Activated CD4-positive, alpha-beta T cell treated with anti-CD3 and anti-CD28 coated beads, Interleukin-2, amount 10 ng/mL, durations not matched to agents 7 days and 5 days (primary cell): Measurements from ENCODE around the gene MXRA8. TPM values are rescaled to one million over a fixed set of nuclear protein-coding genes. Genes with fewer than 3 reads are reported as not detected.
"Not testable (repeated sequence)": the region's sequence is repeated elsewhere in the genome, so short reads cannot be mapped to it uniquely, and the experiment has no call there.

ENCODE experiments used
- CTCF ChIA-PET: fragments of 350-600 bp; sonication (Branson Sonifier 250); formaldehyde crosslinking; loops from one replicate; lab custom pipeline; 2021; ENCODE audit warnings: antibody characterized with exemption; lab: Charles Lee
- POLR2A ChIA-PET: fragments of 350-600 bp; sonication (Branson Sonifier 250); formaldehyde crosslinking; loops from one replicate; lab custom pipeline; 2021; ENCODE audit warnings: antibody characterized with exemption; lab: Charles Lee
- DNase-seq: peaks from one replicate; pipeline ENCODE4 v3.0.0-alpha.2; 2020
- H3K27ac Mint-ChIP-seq: one replicate; pipeline ENCODE4 v1.8.0; 2021; ENCODE audit warnings: mild to moderate bottlenecking, moderate library complexity, mixed read lengths
- H3K27me3 Mint-ChIP-seq: one replicate; pipeline ENCODE4 v1.8.0; 2021; ENCODE audit warnings: mixed read lengths
- H3K36me3 Mint-ChIP-seq: one replicate; pipeline ENCODE4 v1.8.0; 2021; ENCODE audit warnings: low read depth, mixed read lengths
- H3K4me1 Mint-ChIP-seq: one replicate; pipeline ENCODE4 v1.8.0; 2021; ENCODE audit warnings: mixed read lengths
- H3K4me3 Mint-ChIP-seq: one replicate; pipeline ENCODE4 v1.8.0; 2021; ENCODE audit warnings: mild to moderate bottlenecking, moderate library complexity, mixed read lengths
- H3K9me3 Mint-ChIP-seq: one replicate; pipeline ENCODE4 v1.8.0; 2021; ENCODE audit warnings: mixed read lengths
- total RNA-seq, 2 experiments: library from RNA; stranded (reverse); gene quantifications; one replicate each; pipeline ENCODE4 v1.2.3, GENCODE V29; 2021

MXRA8 gene
- total RNA-seq, 2 experiments from 2014 or later, result 0.15 to 0.30 TPM

- H3K36me3 Mint-ChIP-seq, result peaks cover 5% of the 10 kb centered on the region
- CTCF ChIA-PET, result no interaction called here
- DNase-seq, result peak; percentile 97
- H3K4me3 Mint-ChIP-seq, result peak within 1 kb of the TSS; percentile 85
- no peaks in the 10 kb centered on the region for H3K27me3 Mint-ChIP-seq
- H3K27ac Mint-ChIP-seq, result peak within 1 kb of the TSS; percentile 93
- peaks cover 27% of the 10 kb centered on the region for H3K4me1 Mint-ChIP-seq
- POLR2A ChIA-PET, result no interaction called here
- no peaks in the 10 kb centered on the region for H3K9me3 Mint-ChIP-seq
Observed at GRCh38 chr1:1324524-1325287, 33.6 kb downstream of the MXRA8 start, which contains the start of the genes CPTP and INTS11. Gene CPTP, plus strand, starts transcription at chr1:1324802. Its CDS starts 2,109 bp downstream, at chr1:1326911. Gene INTS11, minus strand, starts transcription at chr1:1324660. Its CDS starts 52 bp downstream, at chr1:1324608.

GRCh38 chr1:1324084-1324523, 34.3 kb downstream of the MXRA8 start:
- Mint-ChIP-seq H3K4me3 (peak overlapping the region; percentile 85), H3K27ac (peak overlapping the region; percentile 54), H3K36me3 (peaks cover 7% of the 10 kb centered on the region), H3K9me3 (no peaks in the 10 kb centered on the region), H3K27me3 (no peaks in the 10 kb centered on the region), H3K4me1 (peaks cover 27% of the 10 kb centered on the region)
- no peak for DNase-seq
- ChIA-PET CTCF (no interaction called here), POLR2A (no interaction called here)

GRCh38 chr1:1322952-1323351, 35.4 kb downstream of the MXRA8 start:
- H3K4me1 Mint-ChIP-seq, result peaks cover 27% of the 10 kb centered on the region
- ChIA-PET CTCF (interaction anchor here (0.5 kb wide), 1 partner anchor 57 kb away, joined by 5 read pairs; no protein-coding TSS in a partner anchor), POLR2A (no interaction called here)
- H3K27ac Mint-ChIP-seq, result peak overlapping the region; percentile 73
- no peak for DNase-seq
- no peaks in the 10 kb centered on the region for H3K9me3 Mint-ChIP-seq
- peak overlapping the region; percentile 84 for H3K4me3 Mint-ChIP-seq
- peaks cover 10% of the 10 kb centered on the region for H3K36me3 Mint-ChIP-seq
- no peaks in the 10 kb centered on the region for H3K27me3 Mint-ChIP-seq

GRCh38 chr1:1322418-1322817, 35.9 kb downstream of the MXRA8 start:
- Mint-ChIP-seq H3K36me3 (peaks cover 14% of the 10 kb centered on the region), H3K4me1 (peaks cover 27% of the 10 kb centered on the region)
- CTCF ChIA-PET, result no interaction called here

GRCh38 chr1:1321477-1321876, 36.9 kb downstream of the MXRA8 start:
- CTCF ChIA-PET, result no interaction called here
- Mint-ChIP-seq H3K4me3 (no peak overlapping the region), H3K27ac (peak overlapping the region; percentile 54), H3K4me1 (peaks cover 24% of the 10 kb centered on the region), H3K27me3 (no peaks in the 10 kb centered on the region), H3K36me3 (peaks cover 17% of the 10 kb centered on the region), H3K9me3 (no peaks in the 10 kb centered on the region)
- DNase-seq, result no peak
- POLR2A ChIA-PET, result no interaction called here

More at GRCh38 chr1:1322418-1322817, 35.9 kb downstream of the MXRA8 start:
- H3K27ac Mint-ChIP-seq, result no peak overlapping the region
- no peaks in the 10 kb centered on the region for H3K9me3 Mint-ChIP-seq
- POLR2A ChIA-PET, result no interaction called here
- DNase-seq, result no peak
- peak overlapping the region; percentile 57 for H3K4me3 Mint-ChIP-seq
- H3K27me3 Mint-ChIP-seq, result no peaks in the 10 kb centered on the region

- no peaks in the 10 kb centered on the region for H3K27me3 Mint-ChIP-seq
- CTCF ChIA-PET, result no interaction called here
Observed at GRCh38 chr1:1320666-1321448, 37.5 kb downstream of the MXRA8 start.

GRCh38 chr1:1319646-1319941, 38.8 kb downstream of the MXRA8 start:
- peak overlapping the region; percentile 65 for H3K27ac Mint-ChIP-seq
- POLR2A ChIA-PET, result no interaction called here
- H3K9me3 Mint-ChIP-seq, result no peaks in the 10 kb centered on the region
- H3K4me1 Mint-ChIP-seq, result peaks cover 15% of the 10 kb centered on the region
- DNase-seq, result no peak
- no peak overlapping the region for H3K4me3 Mint-ChIP-seq
- no peaks in the 10 kb centered on the region for H3K27me3 Mint-ChIP-seq
- CTCF ChIA-PET, result no interaction called here
- H3K36me3 Mint-ChIP-seq, result peaks cover 24% of the 10 kb centered on the region

More at GRCh38 chr1:1320666-1321448, 37.5 kb downstream of the MXRA8 start:
- H3K4me3 Mint-ChIP-seq, result no peak overlapping the region
- peaks cover 18% of the 10 kb centered on the region for H3K4me1 Mint-ChIP-seq
- POLR2A ChIA-PET, result no interaction called here
- H3K9me3 Mint-ChIP-seq, result no peaks in the 10 kb centered on the region
- no peak overlapping the region for H3K27ac Mint-ChIP-seq
- peaks cover 20% of the 10 kb centered on the region for H3K36me3 Mint-ChIP-seq
- DNase-seq, result no peak

GRCh38 chr1:1318777-1319645, 39.3 kb downstream of the MXRA8 start:
- POLR2A ChIA-PET, result no interaction called here
- CTCF ChIA-PET, result no interaction called here
- peaks cover 23% of the 10 kb centered on the region for H3K36me3 Mint-ChIP-seq

GRCh38 chr1:1318131-1318652, 40.2 kb downstream of the MXRA8 start:
- Mint-ChIP-seq H3K9me3 (no peaks in the 10 kb centered on the region), H3K36me3 (peaks cover 27% of the 10 kb centered on the region), H3K4me1 (peaks cover 8% of the 10 kb centered on the region), H3K27me3 (no peaks in the 10 kb centered on the region), H3K4me3 (no peak overlapping the region), H3K27ac (no peak overlapping the region)
- ChIA-PET CTCF (no interaction called here), POLR2A (no interaction called here)
- DNase-seq, result no peak

More at GRCh38 chr1:1318777-1319645, 39.3 kb downstream of the MXRA8 start:
- Mint-ChIP-seq H3K4me1 (peaks cover 13% of the 10 kb centered on the region), H3K27me3 (no peaks in the 10 kb centered on the region), H3K4me3 (no peak overlapping the region), H3K9me3 (no peaks in the 10 kb centered on the region), H3K27ac (peak overlapping the region; percentile 65)
- no peak for DNase-seq

GRCh38 chr1:1317420-1317819, 40.9 kb downstream of the MXRA8 start:
- no peak overlapping the region for H3K27ac Mint-ChIP-seq
- H3K4me1 Mint-ChIP-seq, result peaks cover 4% of the 10 kb centered on the region
- H3K4me3 Mint-ChIP-seq, result no peak overlapping the region
- CTCF ChIA-PET, result interaction anchor here (0.7 kb wide), 2 partner anchors 16 to 262 kb away, joined by 3 read pairs; no protein-coding TSS in a partner anchor
- POLR2A ChIA-PET, result no interaction called here
- DNase-seq, result no peak
- no peaks in the 10 kb centered on the region for H3K27me3 Mint-ChIP-seq
- peaks cover 27% of the 10 kb centered on the region for H3K36me3 Mint-ChIP-seq
- no peaks in the 10 kb centered on the region for H3K9me3 Mint-ChIP-seq

GRCh38 chr1:1316199-1316598, 42.2 kb downstream of the MXRA8 start:
- H3K36me3 Mint-ChIP-seq, result peaks cover 26% of the 10 kb centered on the region
- CTCF ChIA-PET, DNase-seq, H3K27ac Mint-ChIP-seq, H3K4me1 Mint-ChIP-seq, H3K27me3 Mint-ChIP-seq, POLR2A ChIA-PET, H3K4me3 Mint-ChIP-seq, H3K9me3 Mint-ChIP-seq: not testable (repeated sequence)

- Mint-ChIP-seq H3K4me3 (no peak overlapping the region), H3K4me1 (no peaks in the 10 kb centered on the region), H3K36me3 (peaks cover 26% of the 10 kb centered on the region), H3K9me3 (no peaks in the 10 kb centered on the region), H3K27me3 (no peaks in the 10 kb centered on the region), H3K27ac (no peak overlapping the region)
- CTCF ChIA-PET, result interaction anchor here (0.9 to 1.4 kb wide), 2 partner anchors 12 to 251 kb away, joined by 3 read pairs; no protein-coding TSS in a partner anchor
- no peak for DNase-seq
- POLR2A ChIA-PET, result no interaction called here
Observed at GRCh38 chr1:1315435-1315954, 42.9 kb downstream of the MXRA8 start.
